Fibroblast of lung (primary cell): ENCODE results near the gene NLRP6. TPM values are rescaled to one million over a fixed set of nuclear protein-coding genes. Genes with fewer than 3 reads are reported as not detected.

Source experiments
- DNase-seq, 2 donors: peaks; one replicate each; pipeline versions ENCODE4 v3.0.0 to v3.0.0-alpha.2; 2010; ENCODE audit warnings: low read depth in 2 of 2
- H2AFZ ChIP-seq: 2 replicates; pipeline ENCODE4 v1.5.1; 2012; ENCODE audit warnings: low read length, control low read depth, inconsistent platforms
- H3K27ac ChIP-seq: 2 replicates; pipeline ENCODE4 v1.5.1; 2011; ENCODE audit warnings: low read length, control low read depth; ENCODE audit not compliant: insufficient read depth
- H3K27me3 ChIP-seq: 2 replicates; pipeline ENCODE4 v1.5.1; 2011; ENCODE audit warnings: mild to moderate bottlenecking, low read length; ENCODE audit not compliant: control insufficient read depth, insufficient read depth
- H3K36me3 ChIP-seq: 2 replicates; pipeline ENCODE4 v1.5.1; 2011; ENCODE audit warnings: low read length; ENCODE audit not compliant: control insufficient read depth, insufficient read depth
- H3K4me1 ChIP-seq: 2 replicates; pipeline ENCODE4 v1.5.1; 2011; ENCODE audit warnings: low read length; ENCODE audit not compliant: control insufficient read depth, insufficient read depth; ENCODE audit errors: extremely low read depth
- H3K4me2 ChIP-seq: 2 replicates; pipeline ENCODE4 v1.5.1; 2011; ENCODE audit warnings: low read length, control low read depth; ENCODE audit not compliant: insufficient read depth; ENCODE audit errors: extremely low read depth
- H3K4me3 ChIP-seq, 4 experiments: fragments of 200-600 bp in 1 of 4; sonication (generic) in 1 of 4; replicated peaks in 1 of 4; 2 replicates each; pipeline ENCODE4 v1.5.1; 2011 to 2016; ENCODE audit warnings: low read length in 4 of 4, low read depth in 3 of 4, mild to moderate bottlenecking in 3 of 4, control low read depth in 2 of 4, inconsistent platforms in 1 of 4, mixed read lengths in 1 of 4; ENCODE audit not compliant: insufficient read depth in 1 of 4; ENCODE audit errors: control extremely low read depth in 1 of 4
- H3K79me2 ChIP-seq: 2 replicates; pipeline ENCODE4 v1.5.1; 2012; ENCODE audit warnings: mild to moderate bottlenecking, low read length, inconsistent platforms; ENCODE audit not compliant: control insufficient read depth, insufficient read depth
- H3K9ac ChIP-seq: 2 replicates; pipeline ENCODE4 v1.5.1; 2011; ENCODE audit warnings: mild to moderate bottlenecking, low read length, control low read depth; ENCODE audit not compliant: insufficient read depth
- H3K9me3 ChIP-seq: 2 replicates; pipeline ENCODE4 v1.5.1; 2012; ENCODE audit warnings: low read depth, low read length; ENCODE audit not compliant: control insufficient read depth, insufficient read depth
- H4K20me1 ChIP-seq: 2 replicates; pipeline ENCODE4 v1.5.1; 2011; ENCODE audit warnings: low read length; ENCODE audit not compliant: control insufficient read depth, insufficient read depth; ENCODE audit errors: extremely low read depth
- EZH2 ChIP-seq: IDR thresholded peaks from 2 replicates; pipeline ENCODE4 v1.5.1; 2012; ENCODE audit warnings: low read length, control low read depth, mild to moderate bottlenecking; ENCODE audit errors: missing control alignments
- polyA plus RNA-seq, 2 donors: library from polyadenylated mRNA; depleted of rRNA in 1 of 2; stranded (reverse) in 1 of 2; unstranded in 1 of 2; fragments of >200 nt; gene quantifications; 2 replicates each; pipeline ENCODE4 v1.2.1, GENCODE V29; 2011 to 2012; ENCODE audit warnings: missing spikeins in 1 of 2
- total RNA-seq: library from RNA; depleted of rRNA; stranded (reverse); fragments of >200 nt; gene quantifications from 2 replicates; pipeline ENCODE4 v1.2.1, GENCODE V29; 2014
- TF ChIP-seq, protein P1 (sequence below), 2 donors: IDR thresholded peaks in 1 of 2; conservative IDR thresholded peaks in 1 of 2; 1 replicate in 1 of 2; 2 replicates in 1 of 2; pipeline ENCODE4 v1.5.1; 2011 to 2012; ENCODE audit warnings: low read length in 2 of 2, control low read depth in 1 of 2, inconsistent platforms in 1 of 2, low read depth in 1 of 2, mild to moderate bottlenecking in 1 of 2

Gene NLRP6
- total and polyA plus RNA-seq, 2 donors (not counting 1 experiment from before 2014, with no cell fraction given), result not detected

DNA sequence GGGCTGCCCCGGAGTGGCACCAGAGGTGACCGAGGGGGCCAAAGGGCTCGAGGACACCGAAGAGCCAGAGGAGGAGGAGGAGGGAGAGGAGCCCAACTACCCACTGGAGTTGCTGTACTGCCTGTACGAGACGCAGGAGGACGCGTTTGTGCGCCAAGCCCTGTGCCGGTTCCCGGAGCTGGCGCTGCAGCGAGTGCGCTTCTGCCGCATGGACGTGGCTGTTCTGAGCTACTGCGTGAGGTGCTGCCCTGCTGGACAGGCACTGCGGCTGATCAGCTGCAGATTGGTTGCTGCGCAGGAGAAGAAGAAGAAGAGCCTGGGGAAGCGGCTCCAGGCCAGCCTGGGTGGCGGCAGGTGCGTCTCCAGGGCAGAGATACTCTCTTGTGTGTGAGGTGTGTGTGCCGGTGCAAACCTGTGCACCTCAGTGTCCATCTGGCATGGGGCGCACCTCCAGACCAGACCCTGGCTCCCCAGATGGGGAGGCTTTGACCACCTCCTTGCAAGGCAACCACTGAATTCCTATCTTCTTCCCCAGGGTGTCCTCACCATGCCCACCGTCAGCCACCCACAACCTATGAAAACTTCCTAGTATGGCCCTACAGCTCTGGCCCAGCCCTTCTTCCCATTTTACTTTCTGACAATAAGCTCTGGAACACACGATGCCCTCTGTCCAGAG is 3.4 kb downstream of the NLRP6 start:
- no peak for DNase-seq
- H3K27me3 ChIP-seq, result peaks cover 60% of the 10 kb centered on the region
- TF ChIP-seq EZH2, result no peak
- TF ChIP-seq, protein P1, sequence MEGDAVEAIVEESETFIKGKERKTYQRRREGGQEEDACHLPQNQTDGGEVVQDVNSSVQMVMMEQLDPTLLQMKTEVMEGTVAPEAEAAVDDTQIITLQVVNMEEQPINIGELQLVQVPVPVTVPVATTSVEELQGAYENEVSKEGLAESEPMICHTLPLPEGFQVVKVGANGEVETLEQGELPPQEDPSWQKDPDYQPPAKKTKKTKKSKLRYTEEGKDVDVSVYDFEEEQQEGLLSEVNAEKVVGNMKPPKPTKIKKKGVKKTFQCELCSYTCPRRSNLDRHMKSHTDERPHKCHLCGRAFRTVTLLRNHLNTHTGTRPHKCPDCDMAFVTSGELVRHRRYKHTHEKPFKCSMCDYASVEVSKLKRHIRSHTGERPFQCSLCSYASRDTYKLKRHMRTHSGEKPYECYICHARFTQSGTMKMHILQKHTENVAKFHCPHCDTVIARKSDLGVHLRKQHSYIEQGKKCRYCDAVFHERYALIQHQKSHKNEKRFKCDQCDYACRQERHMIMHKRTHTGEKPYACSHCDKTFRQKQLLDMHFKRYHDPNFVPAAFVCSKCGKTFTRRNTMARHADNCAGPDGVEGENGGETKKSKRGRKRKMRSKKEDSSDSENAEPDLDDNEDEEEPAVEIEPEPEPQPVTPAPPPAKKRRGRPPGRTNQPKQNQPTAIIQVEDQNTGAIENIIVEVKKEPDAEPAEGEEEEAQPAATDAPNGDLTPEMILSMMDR (conservative IDR thresholded peaks at IDR 0.05 in 1 of 2, IDR thresholded peaks at IDR 0.05 in 1 of 2; ENCODE audit: low read depth in 1 of 2, low read length in 2 of 2), result no peak
- no peaks in the 10 kb centered on the region for H3K4me1 ChIP-seq
- H3K4me3 ChIP-seq, result no peak overlapping the region
- H3K9ac ChIP-seq, result no peak overlapping the region
- no peak overlapping the region for H3K27ac ChIP-seq
- no peaks in the 10 kb centered on the region for H3K36me3 ChIP-seq
- no peaks in the 10 kb centered on the region for H3K9me3 ChIP-seq
- H3K4me2 ChIP-seq, result no peak overlapping the region
- no peak overlapping the region for H2AFZ ChIP-seq
- H3K79me2 ChIP-seq, result no peaks in the 10 kb centered on the region
- H4K20me1 ChIP-seq, result no peaks in the 10 kb centered on the region

DNA sequence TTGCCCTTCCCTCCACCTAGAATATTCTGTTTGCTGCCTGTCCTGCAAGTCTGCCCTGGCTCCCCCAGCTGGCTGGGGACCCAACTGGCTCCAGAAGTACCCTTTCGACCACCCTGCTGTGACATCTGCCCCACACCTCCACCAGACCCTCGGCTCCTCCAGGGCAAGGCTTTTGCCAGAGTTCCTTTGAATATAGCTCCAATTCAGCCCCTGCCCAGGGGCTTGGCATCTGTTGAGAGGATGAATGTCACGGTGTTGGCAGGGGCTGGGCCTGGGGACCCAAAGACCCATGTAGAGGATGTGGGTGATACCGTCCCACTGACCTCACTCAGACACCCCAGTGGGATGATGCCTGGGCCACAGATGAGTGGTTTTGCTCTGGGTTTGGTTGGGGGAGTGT is 4.0 kb downstream of the NLRP6 start:
- Histone ChIP-seq H3K36me3 (no peaks in the 10 kb centered on the region), H3K9ac (no peak overlapping the region), H3K9me3 (no peaks in the 10 kb centered on the region), H3K4me3 (no peak overlapping the region), H3K27ac (no peak overlapping the region), H3K27me3 (peaks cover 55% of the 10 kb centered on the region), H3K79me2 (no peaks in the 10 kb centered on the region), H3K4me1 (no peaks in the 10 kb centered on the region), H3K4me2 (no peak overlapping the region), H4K20me1 (no peaks in the 10 kb centered on the region), H2AFZ (no peak overlapping the region)
- no peak for TF ChIP-seq EZH2
- TF ChIP-seq, protein P1 (conservative IDR thresholded peaks at IDR 0.05 in 1 of 2, IDR thresholded peaks at IDR 0.05 in 1 of 2; ENCODE audit: low read depth in 1 of 2, low read length in 2 of 2), result no peak
- DNase-seq, result no peak

GRCh38 chr11:282630-283360 is 4.6 kb downstream of the NLRP6 start:
- Histone ChIP-seq H3K36me3 (no peaks in the 10 kb centered on the region), H3K27ac (no peak overlapping the region), H3K9me3 (no peaks in the 10 kb centered on the region), H4K20me1 (no peaks in the 10 kb centered on the region), H3K27me3 (peaks cover 53% of the 10 kb centered on the region), H3K4me3 (no peak overlapping the region), H3K4me2 (no peak overlapping the region), H3K79me2 (no peaks in the 10 kb centered on the region), H3K9ac (no peak overlapping the region), H2AFZ (no peak overlapping the region), H3K4me1 (no peaks in the 10 kb centered on the region)
- no peak for DNase-seq
- TF ChIP-seq, protein P1 (conservative IDR thresholded peaks at IDR 0.05 in 1 of 2, IDR thresholded peaks at IDR 0.05 in 1 of 2; ENCODE audit: low read depth in 1 of 2, low read length in 2 of 2), result no peak
- no peak for TF ChIP-seq EZH2
